H1 (cell line): Measurements from ENCODE around the gene TPM2. TPM values are rescaled to one million over a fixed set of nuclear protein-coding genes. Genes with fewer than 3 reads are reported as not detected.

Source experiments
- CTCF ChIA-PET: fragments of 300-600 bp; sonication (Branson Sonifier 250); formaldehyde crosslinking; loops from one replicate; lab custom pipeline; 2021; ENCODE audit not compliant: partially characterized antibody; lab: Charles Lee
- POLR2A ChIA-PET: fragments of 300-600 bp; sonication (Branson Sonifier 250); formaldehyde crosslinking; loops from one replicate; lab custom pipeline; 2021; ENCODE audit warnings: inconsistent platforms; ENCODE audit not compliant: partially characterized antibody; lab: Charles Lee
- DNase-seq, 2 experiments: peaks; one replicate each; pipeline versions ENCODE4 v3.0.0 to v3.0.0-alpha.2; 2010 to 2022; ENCODE audit warnings: low spot score in 2 of 2, low read depth in 1 of 2, mixed read lengths in 1 of 2
- FAIRE-seq: peaks from 2 replicates; lab custom pipeline; 2011; peaks lifted over from hg19 to GRCh38; lab: Jason Lieb, UNC
- H2AFZ ChIP-seq: 2 replicates; pipeline ENCODE4 v1.8.1; 2012; ENCODE audit warnings: low read length, inconsistent platforms
- H2AK5ac ChIP-seq: 2 replicates; pipeline ENCODE4 v1.6.1; 2013; ENCODE audit warnings: low read depth, low read length
- H2BK120ac ChIP-seq: replicated peaks from 2 replicates; pipeline ENCODE3; 2013; ENCODE audit warnings: low read depth, low read length, inconsistent platforms
- H2BK12ac ChIP-seq: 2 replicates; pipeline ENCODE4 v1.6.1; 2013; ENCODE audit warnings: low read depth, low read length
- H2BK15ac ChIP-seq: 2 replicates; pipeline ENCODE4 v1.6.1; 2013; ENCODE audit warnings: low read length
- H2BK20ac ChIP-seq: 2 replicates; pipeline ENCODE4 v1.6.1; 2013; ENCODE audit warnings: low read length
- H2BK5ac ChIP-seq: 2 replicates; pipeline ENCODE4 v1.6.1; 2013; ENCODE audit warnings: low read depth, low read length
- H3K14ac ChIP-seq: 2 replicates; pipeline ENCODE4 v1.6.1; 2013; ENCODE audit warnings: inconsistent platforms; ENCODE audit not compliant: insufficient read length
- H3K18ac ChIP-seq: 2 replicates; pipeline ENCODE4 v1.6.1; 2013; ENCODE audit warnings: low read length; ENCODE audit errors: extremely low read depth
- H3K23ac ChIP-seq: 2 replicates; pipeline ENCODE4 v1.6.1; 2013; ENCODE audit warnings: inconsistent platforms; ENCODE audit not compliant: insufficient read length
- H3K23me2 ChIP-seq: 2 replicates; pipeline ENCODE4 v1.6.1; 2013; ENCODE audit warnings: low read depth, low read length
- H3K27ac ChIP-seq: 2 replicates; pipeline ENCODE4 v1.6.1; 2011; ENCODE audit warnings: low read depth, low read length, inconsistent platforms
- H3K27me3 ChIP-seq, 4 experiments: replicated peaks in 1 of 4; 1 replicate in 1 of 4; 2 replicates in 3 of 4; pipeline versions ENCODE4 v1.6.1 to v1.8.1; 2011 to 2013; ENCODE audit warnings: low read length in 3 of 4, mild to moderate bottlenecking in 3 of 4, inconsistent platforms in 2 of 4, mixed read lengths in 2 of 4, moderate library complexity in 1 of 4; ENCODE audit not compliant: control insufficient read depth in 3 of 4, insufficient read depth in 3 of 4; ENCODE audit errors: extremely low read depth in 1 of 4
- H3K36me3 ChIP-seq, 4 experiments: 2 replicates each; pipeline versions ENCODE4 v1.6.1 to v1.8.1; 2011 to 2013; ENCODE audit warnings: mild to moderate bottlenecking in 4 of 4, low read length in 3 of 4, moderate library complexity in 2 of 4, control low read depth in 1 of 4, inconsistent platforms in 1 of 4; ENCODE audit not compliant: insufficient read depth in 4 of 4, control insufficient read depth in 2 of 4
- H3K4ac ChIP-seq: replicated peaks from 2 replicates; pipeline ENCODE3; 2013; ENCODE audit warnings: low read length, low read depth, mixed read lengths, inconsistent platforms; ENCODE audit not compliant: insufficient read length
- H3K4me1 ChIP-seq, 4 experiments: replicated peaks in 1 of 4; 1 replicate in 1 of 4; 2 replicates in 3 of 4; pipeline versions ENCODE4 v1.6.1 to v1.8.1; 2011 to 2013; ENCODE audit warnings: low read length in 3 of 4, inconsistent platforms in 2 of 4, mixed read lengths in 1 of 4; ENCODE audit not compliant: insufficient read depth in 4 of 4, control insufficient read depth in 3 of 4
- H3K4me2 ChIP-seq, 2 experiments: 2 replicates each; pipeline versions ENCODE4 v1.6.1 to v1.8.1; 2011 to 2013; ENCODE audit warnings: low read depth in 2 of 2, low read length in 2 of 2, control low read depth in 1 of 2, inconsistent platforms in 1 of 2, mild to moderate bottlenecking in 1 of 2; ENCODE audit not compliant: insufficient read depth in 1 of 2
- H3K4me3 ChIP-seq, 4 experiments: fragments of 200-600, 300-600 bp in 1 of 4; sonication (generic), shearing (Covaris generic), sonication (Bioruptor Twin) in 1 of 4; 2 replicates each; pipeline versions ENCODE4 v1.5.1 to v1.8.1; 2011 to 2016; ENCODE audit warnings: low read length in 4 of 4, low read depth in 3 of 4, control low read depth in 2 of 4, inconsistent platforms in 2 of 4, mild to moderate bottlenecking in 2 of 4, mixed read lengths in 1 of 4, moderate library complexity in 1 of 4; ENCODE audit not compliant: insufficient read depth in 2 of 4; ENCODE audit errors: extremely low read depth in 1 of 4
- H3K56ac ChIP-seq: replicated peaks from 2 replicates; pipeline ENCODE3; 2013; ENCODE audit warnings: low read depth, mild to moderate bottlenecking, mixed read lengths, low read length, inconsistent platforms; ENCODE audit not compliant: insufficient read length
- H3K79me1 ChIP-seq: 2 replicates; pipeline ENCODE4 v1.6.1; 2013; ENCODE audit warnings: low read depth, low read length, control low read depth
- H3K79me2 ChIP-seq, 2 experiments: 2 replicates each; pipeline versions ENCODE4 v1.6.1 to v1.8.1; 2012 to 2013; ENCODE audit warnings: low read length in 2 of 2, mild to moderate bottlenecking in 2 of 2, inconsistent platforms in 1 of 2; ENCODE audit not compliant: insufficient read depth in 2 of 2, control insufficient read depth in 1 of 2
- H3K9ac ChIP-seq, 4 experiments: replicated peaks in 1 of 4; 1 replicate in 1 of 4; 2 replicates in 3 of 4; pipeline versions ENCODE4 v1.6.1 to v1.8.1; 2011 to 2013; ENCODE audit warnings: low read depth in 3 of 4, low read length in 3 of 4, control low read depth in 2 of 4, mild to moderate bottlenecking in 2 of 4, moderate library complexity in 2 of 4, inconsistent platforms in 1 of 4; ENCODE audit errors: extremely low read depth in 1 of 4
- H3K9me3 ChIP-seq, 2 experiments: 2 replicates each; pipeline versions ENCODE4 v1.6.1 to v1.8.1; 2012 to 2013; ENCODE audit warnings: mild to moderate bottlenecking in 2 of 2, moderate library complexity in 2 of 2, control low read depth in 1 of 2, inconsistent platforms in 1 of 2, low read depth in 1 of 2, low read length in 1 of 2, mixed read lengths in 1 of 2; ENCODE audit not compliant: insufficient read depth in 2 of 2
- H4K20me1 ChIP-seq, 2 experiments: replicated peaks in 1 of 2; 2 replicates each; pipeline versions ENCODE3 to v1.8.1; 2011 to 2013; ENCODE audit warnings: inconsistent platforms in 2 of 2, low read length in 2 of 2, mild to moderate bottlenecking in 1 of 2; ENCODE audit not compliant: insufficient read depth in 2 of 2, control insufficient read depth in 1 of 2
- H4K5ac ChIP-seq: 2 replicates; pipeline ENCODE4 v1.6.1; 2013; ENCODE audit warnings: low read length, low read depth, mixed read lengths, inconsistent platforms; ENCODE audit not compliant: insufficient read length
- H4K8ac ChIP-seq: 2 replicates; pipeline ENCODE4 v1.8.0; 2013; ENCODE audit warnings: mild to moderate bottlenecking, moderate library complexity, low read length, inconsistent platforms; ENCODE audit not compliant: insufficient read depth; ENCODE audit errors: extremely low read depth
- H4K91ac ChIP-seq: replicated peaks from 2 replicates; pipeline ENCODE3; 2013; ENCODE audit warnings: low read length, mixed read lengths, inconsistent platforms; ENCODE audit not compliant: insufficient read length
- BACH1 ChIP-seq: IDR thresholded peaks from 2 replicates; pipeline ENCODE4 v1.6.1; 2012; ENCODE audit warnings: low read length, improper control_type of control experiment
- CBX5 ChIP-seq: fragments of 300-800, 300-1000 bp; sonication (generic); IDR thresholded peaks from 2 replicates; pipeline ENCODE4 v1.7.1; 2016; ENCODE audit warnings: antibody characterized with exemption, low read length, low read depth
- EP300 ChIP-seq, 2 experiments: IDR thresholded peaks; 1 replicate in 1 of 2; 2 replicates in 1 of 2; pipeline ENCODE4 v1.6.1; 2011 to 2012; ENCODE audit warnings: low read depth in 2 of 2, low read length in 2 of 2, mild to moderate bottlenecking in 2 of 2, borderline replicate concordance in 1 of 2, inconsistent platforms in 1 of 2, moderate library complexity in 1 of 2
- HDAC6 ChIP-seq: IDR thresholded peaks from one replicate; pipeline ENCODE4 v1.7.1; 2012; ENCODE audit warnings: low read depth, mild to moderate bottlenecking, inconsistent platforms, low read length, moderate library complexity
- JUN ChIP-seq: IDR thresholded peaks from 2 replicates; pipeline ENCODE4 v1.6.1; 2011; ENCODE audit warnings: low read depth, mild to moderate bottlenecking, improper control_type of control experiment, low read length
- POU5F1 ChIP-seq: IDR thresholded peaks from 2 replicates; pipeline ENCODE4 v1.6.1; 2011; ENCODE audit warnings: low read depth, mild to moderate bottlenecking, low read length, moderate library complexity
- SAP30 ChIP-seq: fragments of 300-600 bp; sonication (generic); IDR thresholded peaks from 2 replicates; pipeline ENCODE4 v1.7.1; 2012; ENCODE audit warnings: low read length, moderate library complexity, mild to moderate bottlenecking, inconsistent platforms; ENCODE audit not compliant: insufficient read depth, insufficient replicate concordance
- SIRT6 ChIP-seq: IDR thresholded peaks from one replicate; pipeline ENCODE4 v1.7.1; 2012; ENCODE audit warnings: low read length, inconsistent platforms
- SIX5 ChIP-seq: IDR thresholded peaks from 2 replicates; pipeline ENCODE4 v1.6.1; 2011; ENCODE audit warnings: mild to moderate bottlenecking, low read depth, low read length
- SP2 ChIP-seq: IDR thresholded peaks from 2 replicates; pipeline ENCODE4 v1.6.1; 2012; ENCODE audit warnings: mild to moderate bottlenecking, low read length, inconsistent platforms
- WGBS, 2 experiments: shearing (Covaris generic) in 1 of 2; methylation state at CpG; one replicate each; pipeline versions ENCODE4 v1.1.6 to v1.1.7; 2013 to 2015; ENCODE audit warnings: low lambda C conversion rate in 2 of 2, mixed read lengths in 2 of 2, inconsistent platforms in 1 of 2, low coverage in 1 of 2, missing lambda C conversion rate in 1 of 2; ENCODE audit not compliant: insufficient replicate concordance in 2 of 2, insufficient coverage in 1 of 2, insufficient read length in 1 of 2; ENCODE audit errors: extremely low coverage in 1 of 2, missing lambda C conversion rate in 1 of 2; 5-methylcytosine and 5-hydroxymethylcytosine counted together
- polyA plus RNA-seq, 7 experiments: library from polyadenylated mRNA; depleted of rRNA in 3 of 7; stranded (reverse) in 5 of 7; unstranded in 2 of 7; fragments of >200 nt in 5 of 7; fragments of 200-250 nt in 2 of 7; gene quantifications; 1 replicate in 5 of 7; 2 replicates in 1 of 7; 4 replicates in 1 of 7; pipeline versions ENCODE4 v1.2.1 to v1.2.3, GENCODE V29; 2011 to 2013; ENCODE audit warnings: missing spikeins in 2 of 7, mixed read lengths in 2 of 7
- total RNA-seq: library from RNA; stranded (reverse); fragmentation: NEBNext Ultra II Directional; extraction: Animal tissue kit (Norgen Biotek cat#: 25700); gene quantifications from 2 replicates; pipeline ENCODE4 v1.2.1, GENCODE V29; 2021
- TF ChIP-seq, protein P1 (sequence below): IDR thresholded peaks from 2 replicates; pipeline ENCODE4 v1.6.1; 2011; ENCODE audit warnings: low read length, improper control_type of control experiment
- TF ChIP-seq, protein P2 (sequence below): IDR thresholded peaks from 2 replicates; pipeline ENCODE4 v1.6.1; 2012; ENCODE audit warnings: inconsistent platforms

Gene TPM2
- total and polyA plus RNA-seq, 2 of the 8 experiments (the other 6 are each of a cell fraction or from before 2014, with no cell fraction given): 62.5 to 181 TPM

DNA sequence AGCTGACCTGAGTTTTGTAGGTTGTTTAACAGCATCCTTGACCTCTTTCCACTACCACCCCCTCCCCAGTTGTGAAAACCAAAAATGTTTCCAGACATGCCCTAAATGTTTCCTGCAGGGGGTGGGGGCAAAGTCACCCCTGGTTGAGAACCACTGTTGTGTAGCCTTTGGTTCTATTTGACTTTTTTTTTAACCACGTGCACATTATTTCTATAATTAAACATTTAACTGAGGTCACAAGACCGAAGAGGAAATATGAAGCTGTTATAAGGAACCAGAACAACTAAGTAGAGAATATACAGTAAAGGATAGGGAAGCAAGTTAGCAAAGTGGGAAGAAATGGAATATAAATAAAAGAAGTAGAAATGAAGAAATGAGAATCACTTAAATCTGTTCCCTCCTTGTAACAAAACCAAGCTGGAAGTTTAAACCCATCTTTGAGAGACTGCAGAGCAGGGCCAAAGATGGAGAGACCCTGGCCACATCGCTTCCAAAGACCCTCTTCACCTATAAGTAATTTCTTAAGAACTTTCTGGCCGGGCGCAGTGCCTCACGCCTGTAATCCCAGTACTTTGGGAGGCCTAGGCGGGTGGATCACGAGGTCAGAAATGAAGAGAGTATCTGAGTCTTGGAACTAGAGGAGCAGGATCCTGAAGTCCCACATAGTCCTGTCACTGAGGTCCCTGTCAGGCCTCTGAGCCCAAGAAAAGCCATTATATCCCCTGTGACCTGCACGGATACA, 53.4 kb downstream of the TPM2 start:
- no peak overlapping the region for H2BK120ac ChIP-seq
- ChIA-PET CTCF (interaction anchor here (1.8 to 1.9 kb wide), 2 partner anchors 11 to 24 kb away, joined by 5 read pairs; no protein-coding TSS in a partner anchor), POLR2A (no interaction called here)
- H3K4me3 ChIP-seq: no peak overlapping the region
- H2BK12ac ChIP-seq: no peak overlapping the region
- H2BK20ac ChIP-seq: no peak overlapping the region
- no peaks in the 10 kb centered on the region for H3K36me3 ChIP-seq
- DNase-seq: no peak
- no peak overlapping the region for H2BK5ac ChIP-seq
- no peak overlapping the region for H4K5ac ChIP-seq
- no peak overlapping the region for H2AK5ac ChIP-seq
- no peak overlapping the region for H3K23ac ChIP-seq
- H3K79me1 ChIP-seq: no peaks in the 10 kb centered on the region
- H3K4ac ChIP-seq: no peak overlapping the region
- no peak overlapping the region for H3K56ac ChIP-seq
- H4K91ac ChIP-seq: no peak overlapping the region
- no peaks in the 10 kb centered on the region for H4K20me1 ChIP-seq
- no peak for FAIRE-seq
- H3K79me2 ChIP-seq: no peaks in the 10 kb centered on the region
- no peak overlapping the region for H3K4me2 ChIP-seq
- no peak overlapping the region for H3K18ac ChIP-seq
- peaks cover 0 to 2% of the 10 kb centered on the region in 2 experiments; a peak in 1 of 4 replicates for H3K9me3 ChIP-seq
- H3K23me2 ChIP-seq: no peaks in the 10 kb centered on the region
- H3K27me3 ChIP-seq: no peaks in the 10 kb centered on the region
- no peak overlapping the region for H3K14ac ChIP-seq
- no peaks in the 10 kb centered on the region for H3K4me1 ChIP-seq
- H2AFZ ChIP-seq: no peak overlapping the region
- no peak overlapping the region for H3K27ac ChIP-seq
- H2BK15ac ChIP-seq: no peak overlapping the region
- H3K9ac ChIP-seq: no peak overlapping the region
- no peak overlapping the region for H4K8ac ChIP-seq
- 86% methylated on average over 9 of the region's 9 CpGs; no CpG with 5 or more reads in 1 of the 2 experiments for WGBS, 2 experiments
- TF ChIP-seq HDAC6: no peak
- TF ChIP-seq SAP30: no peak
- TF ChIP-seq EP300 (IDR thresholded peaks at IDR 0.05; ENCODE audit: borderline replicate concordance in 1 of 2, low read depth in 2 of 2, low read length in 2 of 2): no peak
- TF ChIP-seq SIX5: no peak
- TF ChIP-seq SIRT6: no peak
- TF ChIP-seq BACH1: no peak
- TF ChIP-seq, protein P1, sequence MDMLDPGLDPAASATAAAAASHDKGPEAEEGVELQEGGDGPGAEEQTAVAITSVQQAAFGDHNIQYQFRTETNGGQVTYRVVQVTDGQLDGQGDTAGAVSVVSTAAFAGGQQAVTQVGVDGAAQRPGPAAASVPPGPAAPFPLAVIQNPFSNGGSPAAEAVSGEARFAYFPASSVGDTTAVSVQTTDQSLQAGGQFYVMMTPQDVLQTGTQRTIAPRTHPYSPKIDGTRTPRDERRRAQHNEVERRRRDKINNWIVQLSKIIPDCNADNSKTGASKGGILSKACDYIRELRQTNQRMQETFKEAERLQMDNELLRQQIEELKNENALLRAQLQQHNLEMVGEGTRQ: no peak
- TF ChIP-seq SP2: no peak
- no peak for TF ChIP-seq POU5F1
- TF ChIP-seq, protein P2, sequence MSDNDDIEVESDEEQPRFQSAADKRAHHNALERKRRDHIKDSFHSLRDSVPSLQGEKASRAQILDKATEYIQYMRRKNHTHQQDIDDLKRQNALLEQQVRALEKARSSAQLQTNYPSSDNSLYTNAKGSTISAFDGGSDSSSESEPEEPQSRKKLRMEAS: no peak
- no peak for TF ChIP-seq CBX5
- TF ChIP-seq JUN: no peak
